ENCODE results near the gene FAM234B.

Gene FAM234B

DNA sequence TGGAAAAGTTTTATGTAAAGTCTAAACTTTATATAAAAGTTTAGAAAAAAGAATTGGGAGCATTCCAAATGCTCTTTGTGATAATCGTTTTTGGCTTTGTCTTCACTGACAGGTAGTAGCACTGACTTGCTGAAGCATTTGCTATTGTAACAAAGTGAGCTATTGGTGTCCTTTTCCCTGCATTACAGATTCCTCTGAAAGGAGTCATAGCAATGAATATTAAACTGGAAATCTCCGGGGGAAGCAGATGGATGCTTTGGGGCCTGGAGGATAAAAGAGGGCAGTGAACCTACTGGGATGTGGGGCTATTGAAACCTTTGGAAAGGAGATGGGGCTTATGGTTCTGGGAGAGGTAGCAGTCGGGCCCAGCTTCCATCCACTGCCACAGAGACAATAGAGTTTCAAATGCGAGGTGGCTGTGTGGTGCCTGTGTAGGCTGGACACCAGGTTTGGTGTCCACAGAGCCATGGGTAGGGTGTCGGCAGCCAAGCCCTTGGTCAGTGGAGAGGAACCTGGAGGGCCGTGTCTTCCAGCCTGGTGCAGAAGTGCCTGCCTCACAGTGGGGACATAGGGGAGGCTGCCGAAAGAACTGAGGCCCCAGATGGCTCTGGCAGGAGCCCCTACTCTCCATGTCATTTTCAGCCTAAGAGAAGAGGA, 49.1 kb downstream of the FAM234B start:
- no peak for DNase-seq

DNA sequence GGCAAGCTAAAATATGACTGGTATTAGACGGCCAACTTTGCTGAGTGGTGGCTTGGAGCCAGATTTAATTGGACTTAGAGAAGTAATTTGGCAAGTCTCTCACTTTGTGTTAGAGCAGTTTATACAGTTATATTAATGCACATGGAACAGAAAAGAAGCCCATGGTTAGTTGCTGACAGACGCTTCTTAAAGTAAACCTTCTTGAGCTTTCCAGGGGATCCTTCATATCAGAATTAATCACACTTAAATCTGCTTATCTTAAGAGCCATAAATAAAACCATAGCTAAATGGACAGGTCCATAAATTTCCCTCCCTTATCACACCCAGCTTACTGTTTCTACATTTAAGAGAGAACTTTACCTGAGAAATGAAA, 49.7 kb downstream of the FAM234B start:
- no peak for DNase-seq

DNA sequence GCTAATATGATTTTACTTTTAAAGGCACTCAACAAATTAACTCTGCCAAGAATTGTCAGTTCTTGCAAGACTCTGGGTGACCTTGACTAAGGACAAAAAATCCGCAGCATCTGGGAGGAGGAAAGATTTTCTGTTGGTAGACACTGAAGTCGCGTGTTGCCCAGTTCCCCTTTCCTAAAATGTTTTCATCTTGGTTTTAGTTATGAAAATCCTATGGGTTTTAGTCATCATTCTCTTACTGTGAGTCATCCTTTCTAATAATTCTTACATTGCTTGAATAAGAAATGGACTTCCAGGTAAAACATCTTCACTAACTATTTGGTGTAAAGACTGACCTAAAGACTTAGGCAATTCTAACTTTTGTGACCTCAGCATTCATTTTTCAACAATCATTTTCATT, 50.2 kb downstream of the FAM234B start:
- no peak for DNase-seq

DNA sequence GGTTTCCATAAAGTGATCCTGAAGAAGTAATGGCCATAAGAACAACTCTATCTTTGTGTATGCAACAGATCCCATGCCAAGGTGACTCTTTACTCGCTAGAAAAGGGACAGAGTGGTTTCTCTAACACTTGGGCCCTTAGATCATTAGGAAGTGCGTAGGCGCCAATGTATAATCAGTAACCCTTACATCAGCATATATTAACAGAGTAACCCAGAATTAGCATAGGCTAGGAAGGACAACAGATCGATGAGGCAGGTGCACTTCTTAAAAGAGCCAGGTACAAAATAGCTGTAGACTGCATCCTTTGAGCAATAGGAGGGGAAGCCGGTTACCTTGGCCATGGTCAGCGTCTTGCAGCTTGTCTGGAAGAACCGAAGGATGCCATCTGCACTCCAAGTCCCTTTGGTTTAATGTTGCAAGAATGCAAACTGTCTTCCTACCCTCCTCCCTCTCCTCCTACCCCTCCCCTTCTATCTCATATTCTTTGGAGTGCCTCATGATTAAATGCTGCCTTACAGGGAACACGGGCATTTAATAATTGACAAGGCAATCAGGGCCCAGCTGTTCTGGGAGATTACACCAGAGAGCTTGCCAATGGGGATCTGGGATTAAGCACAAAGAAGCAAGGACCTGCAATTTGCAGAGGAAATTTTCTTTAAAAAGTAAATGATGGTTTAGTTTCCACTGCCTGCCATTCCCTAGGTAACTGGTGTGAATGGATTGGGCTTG, 51.2 kb downstream of the FAM234B start:
- no peak for DNase-seq

DNA sequence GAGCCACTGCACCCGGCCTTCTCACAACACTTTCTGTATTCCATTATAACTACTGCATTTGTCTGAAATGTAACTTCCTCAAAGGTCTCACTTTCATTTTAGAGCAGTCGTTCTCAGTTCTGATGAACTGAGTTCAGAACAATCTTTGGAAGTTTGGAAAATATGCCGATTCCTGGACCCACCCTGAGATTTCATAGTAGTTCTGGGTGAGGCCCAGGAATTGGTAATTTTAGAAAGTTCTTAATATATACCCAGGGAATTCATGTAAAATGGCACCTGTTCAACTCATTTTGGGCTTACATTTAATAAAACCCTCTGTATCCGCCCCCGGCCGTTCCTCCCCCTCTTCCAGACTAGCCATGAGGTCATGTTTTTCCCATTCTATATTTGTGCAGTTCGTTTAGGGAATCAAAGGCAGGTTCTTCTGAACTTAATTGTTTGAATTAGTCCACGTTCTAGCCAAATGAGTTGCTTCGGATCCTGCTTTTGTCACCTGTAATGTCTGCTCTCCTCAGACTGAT, 53.4 kb downstream of the FAM234B start:
- DNase-seq: no peak

DNA sequence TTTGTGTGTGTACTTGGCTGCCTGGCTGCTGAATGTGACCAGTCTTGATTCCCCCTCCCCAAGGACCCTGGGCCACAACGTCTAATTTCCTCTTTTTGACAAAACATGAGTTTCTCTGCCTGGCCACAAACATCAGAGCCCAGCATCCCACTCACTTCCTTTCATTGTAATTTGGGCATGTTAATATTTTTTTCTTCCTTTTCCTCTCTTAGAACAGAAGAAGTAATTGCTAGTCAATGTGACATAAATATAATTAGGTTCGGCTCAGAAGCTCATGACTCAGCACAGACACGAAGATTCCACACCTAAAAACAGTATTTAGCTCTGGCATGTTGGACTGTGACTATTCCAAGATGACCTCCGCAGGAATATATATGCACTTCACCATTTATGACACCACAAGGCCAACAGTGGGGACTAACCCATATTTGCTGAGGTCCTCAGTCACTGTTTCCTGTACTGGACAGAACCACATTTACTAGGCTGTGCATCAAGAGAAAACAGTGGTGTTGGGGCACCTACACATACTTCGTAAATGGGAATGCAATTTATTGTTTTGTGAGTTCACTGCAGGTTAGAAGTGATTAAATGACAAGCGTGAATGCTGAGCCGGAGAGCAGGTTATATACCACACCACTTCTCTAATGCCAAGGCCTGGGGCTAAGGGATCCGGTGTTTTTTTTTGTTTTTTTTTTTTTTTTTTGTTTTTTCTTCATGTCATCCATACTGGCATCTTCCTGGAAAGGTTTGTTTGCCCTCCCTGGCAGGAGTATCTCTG, 55.1 kb downstream of the FAM234B start:
- no peak for DNase-seq

DNA sequence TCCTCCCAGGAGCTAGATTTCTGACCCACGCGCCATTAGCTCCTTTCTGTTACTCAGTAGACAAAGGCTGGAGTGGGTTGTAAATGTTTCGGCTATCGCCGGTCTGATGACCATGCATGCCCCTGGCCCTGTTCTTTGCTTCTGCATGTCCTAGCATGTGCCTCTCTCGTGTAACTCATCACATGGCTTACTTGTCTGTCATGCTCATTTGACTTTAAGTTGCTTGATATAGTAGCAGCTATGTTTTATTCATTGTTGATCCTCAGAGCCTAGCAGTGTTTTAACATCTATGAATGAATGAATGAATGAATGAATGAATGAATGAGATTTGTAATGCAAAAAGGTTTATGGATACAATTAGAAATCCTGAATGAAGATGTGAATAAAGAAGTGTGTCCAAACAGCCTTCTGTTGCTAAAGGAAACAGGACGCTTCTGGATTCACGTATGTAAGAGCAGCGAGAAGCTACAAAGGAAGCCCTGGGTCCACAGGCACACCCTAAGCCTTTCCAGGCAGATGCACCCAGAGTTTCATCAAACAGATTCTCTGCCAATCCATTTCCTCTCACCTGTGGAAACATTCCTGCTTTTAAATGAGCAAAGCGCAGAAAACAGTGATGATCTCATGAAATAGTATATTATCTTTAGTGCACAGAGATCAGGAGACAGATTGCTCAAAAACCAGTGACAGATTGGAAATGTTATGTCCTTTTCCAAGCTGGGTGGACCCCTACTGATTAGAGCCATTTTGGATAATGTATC, 55.8 kb downstream of the FAM234B start:
- DNase-seq: no peak

DNA sequence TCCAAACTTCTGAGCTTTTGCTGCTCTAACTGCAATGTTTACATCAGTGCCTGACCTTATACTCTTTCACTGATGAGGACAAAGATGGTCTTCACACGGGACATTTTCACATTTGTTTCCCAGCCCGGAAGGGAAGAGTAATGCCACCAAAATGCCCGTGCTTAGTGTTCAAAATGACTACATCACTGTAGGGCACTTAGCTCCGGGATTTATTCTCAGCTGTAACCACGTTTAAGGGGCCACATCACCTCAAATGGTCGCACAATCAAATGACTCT, 56.4 kb downstream of the FAM234B start:
- DNase-seq: no peak

DNA sequence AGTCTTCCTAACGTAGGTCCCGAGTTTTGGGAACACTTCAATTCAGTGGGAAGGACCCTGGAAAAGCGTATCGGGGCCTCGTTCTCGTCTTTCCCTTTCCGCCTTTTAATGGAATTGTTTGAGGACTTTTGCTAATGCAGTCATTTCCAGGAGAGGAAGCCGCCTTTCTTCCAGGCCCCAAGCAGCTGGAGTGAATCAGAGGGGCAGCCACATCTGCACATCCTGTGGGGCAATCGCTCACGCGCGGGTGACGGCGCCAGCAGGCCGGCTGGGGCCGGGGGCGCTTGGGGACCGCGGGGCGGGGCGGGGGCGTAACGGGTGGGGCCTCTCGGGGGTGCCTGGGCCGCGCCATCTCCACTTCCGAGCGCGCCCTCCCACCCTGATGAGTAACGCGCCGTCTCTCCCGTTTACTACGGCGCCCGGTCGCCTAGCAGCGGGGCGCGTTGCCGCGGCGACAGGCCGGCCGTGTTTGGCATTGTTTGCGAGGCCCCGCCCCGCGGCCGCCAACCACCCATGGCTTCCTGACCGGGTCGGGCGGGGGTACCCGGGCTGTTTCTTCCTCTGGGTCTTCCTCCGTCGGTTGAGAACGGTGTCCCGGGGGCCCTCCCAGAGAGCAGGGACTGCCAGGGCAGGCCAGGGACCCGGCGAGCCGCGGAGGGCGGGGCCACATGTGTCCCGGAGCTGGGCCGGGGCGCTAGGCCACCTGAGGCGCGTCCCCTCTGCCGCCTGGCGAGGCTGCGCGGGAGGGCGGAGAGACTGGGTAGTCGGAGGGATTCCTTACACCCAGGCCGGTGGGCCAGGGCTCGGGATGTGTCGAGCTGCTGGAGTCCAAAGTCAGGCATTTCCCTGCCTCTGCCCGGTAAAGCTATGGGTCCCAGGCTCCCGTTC, 56.9 kb downstream of the FAM234B start:
- DNase-seq: peak; percentile 89

DNA sequence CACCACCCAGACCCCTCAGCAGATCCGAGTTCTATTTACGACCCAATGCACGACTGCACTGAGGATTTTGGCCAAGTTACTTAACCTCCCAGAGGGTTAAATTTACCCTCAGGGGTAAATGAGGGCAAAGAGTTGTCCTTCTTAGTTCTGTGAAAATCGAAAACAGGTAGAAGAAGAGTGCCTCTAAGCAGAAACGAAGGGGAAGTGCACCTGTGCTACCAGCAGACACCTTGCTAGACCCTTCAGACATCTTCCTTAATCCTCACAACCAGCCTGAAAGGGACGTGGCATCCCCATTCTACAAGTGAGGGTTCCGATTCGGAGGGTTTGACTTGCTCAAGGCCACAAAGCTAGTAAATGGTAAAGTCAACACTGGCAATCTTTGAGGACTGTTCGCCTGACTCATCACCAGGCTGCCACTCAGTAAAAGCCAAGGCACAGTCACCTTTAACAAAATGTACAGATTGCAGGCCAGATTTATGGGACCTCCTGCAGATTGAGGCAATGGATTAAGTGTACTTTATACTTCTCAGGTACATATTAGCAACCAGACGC, 57.7 kb downstream of the FAM234B start:
- DNase-seq: peak; percentile 43

DNA sequence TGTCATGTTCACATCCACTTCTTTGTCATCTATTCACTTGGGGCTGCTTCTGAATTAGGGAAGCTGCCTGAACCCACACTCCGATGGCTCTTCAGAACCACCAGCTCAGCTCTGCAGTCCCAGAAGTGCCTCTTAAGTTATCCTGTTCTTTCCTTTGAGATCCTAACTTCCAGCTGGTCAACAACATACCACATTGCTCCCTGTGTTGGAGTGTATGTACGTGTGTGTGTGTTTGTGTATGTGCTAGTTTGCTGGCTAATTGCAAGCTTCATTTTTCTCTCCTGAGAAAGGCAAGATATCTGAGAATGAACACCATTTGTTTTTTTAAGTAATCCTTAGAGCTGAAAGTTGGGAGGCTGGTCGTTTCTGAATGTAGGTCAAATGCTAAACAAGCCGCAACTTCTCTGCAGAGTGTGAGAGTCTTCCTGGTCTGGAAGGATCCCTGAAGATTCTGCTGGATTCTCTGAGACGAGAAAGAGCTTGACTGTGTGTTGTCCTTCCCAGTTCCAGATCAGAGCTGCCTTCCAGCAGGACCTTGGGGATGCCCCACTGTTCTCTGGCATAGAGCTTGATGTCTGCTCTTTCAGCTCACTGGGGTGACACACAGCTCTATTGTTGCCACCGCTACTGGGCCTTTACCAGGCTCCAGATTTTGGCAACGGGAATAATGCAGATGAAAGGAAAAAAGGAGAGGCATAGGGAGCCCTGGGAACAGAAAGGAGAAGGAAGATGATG, 58.4 kb downstream of the FAM234B start:
- no peak for DNase-seq

DNA sequence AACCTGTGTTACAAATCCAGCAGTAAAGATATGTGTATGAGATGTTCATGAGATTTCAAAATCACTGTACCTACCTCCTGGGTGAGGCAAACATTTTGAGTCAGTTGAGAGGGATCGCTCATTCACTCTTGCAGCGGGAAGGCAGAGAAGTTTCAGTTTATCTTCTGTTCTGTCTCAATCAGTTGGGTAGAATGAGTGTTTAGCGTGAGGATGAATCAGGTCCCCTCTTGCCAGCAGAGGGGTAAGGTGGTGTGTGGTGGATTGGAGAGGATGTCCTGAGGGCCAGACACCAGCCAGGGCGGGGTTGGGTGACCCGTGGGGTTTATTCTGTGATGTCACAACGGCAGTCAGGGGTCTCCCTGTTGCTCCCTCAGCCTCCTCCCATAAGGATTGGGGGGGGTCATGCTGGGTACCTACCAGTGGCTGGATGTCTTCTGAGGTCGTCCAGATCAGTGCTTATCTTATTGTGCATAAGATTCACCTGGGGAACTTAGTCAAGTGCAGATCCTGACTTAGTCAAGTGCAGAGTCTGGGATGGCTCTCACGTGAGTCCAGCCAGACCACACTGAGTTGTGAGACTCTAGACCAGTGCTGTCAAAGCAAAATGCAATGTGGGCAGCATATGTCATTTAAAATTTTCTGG, 59.3 kb downstream of the FAM234B start, which contains the start of gene GSG1:
GSG1 (minus strand) TSS at position 277 of the 643 bp plus-strand sequence; CDS start at position 122, 155 bp downstream.
- peak; percentile 61 for DNase-seq

DNA sequence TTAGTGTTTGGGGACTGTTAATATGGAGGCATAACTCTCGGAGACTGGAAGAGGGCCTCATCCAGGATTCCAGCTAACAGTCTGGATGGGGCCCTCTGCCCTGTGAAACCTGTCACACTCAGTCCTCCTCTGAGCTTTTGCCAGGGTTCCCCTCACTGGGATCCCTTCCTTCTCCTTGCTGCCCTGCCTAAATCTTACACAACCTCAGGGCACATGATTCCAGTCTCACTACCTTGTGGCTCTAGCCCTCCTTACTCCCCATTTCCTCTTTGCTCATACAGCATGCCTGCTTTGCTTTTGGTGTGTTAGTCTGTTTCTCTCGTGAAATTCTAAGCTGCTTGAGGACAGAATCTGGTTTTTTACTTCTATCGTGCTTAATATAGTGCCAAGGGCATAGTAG, 60.2 kb downstream of the FAM234B start:
- no peak for DNase-seq

DNA sequence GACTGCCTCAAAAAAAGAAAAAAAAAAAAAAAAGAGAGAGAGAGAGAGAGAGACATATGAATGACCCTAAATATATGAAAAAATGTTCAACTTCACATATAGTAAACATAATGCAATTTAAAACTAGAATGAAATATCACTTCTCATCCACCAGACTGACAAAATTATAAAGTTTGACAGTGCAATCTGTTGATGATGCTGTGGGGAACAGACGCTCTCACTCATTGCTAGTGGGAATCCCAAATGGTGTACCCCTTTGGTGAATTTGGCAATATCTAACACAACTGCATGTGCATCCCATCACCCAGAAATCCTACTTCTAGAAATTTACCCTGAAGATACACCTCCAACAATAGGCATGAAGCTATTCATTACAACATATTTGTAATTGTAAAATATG, 61.6 kb downstream of the FAM234B start:
- DNase-seq: no peak

DNA sequence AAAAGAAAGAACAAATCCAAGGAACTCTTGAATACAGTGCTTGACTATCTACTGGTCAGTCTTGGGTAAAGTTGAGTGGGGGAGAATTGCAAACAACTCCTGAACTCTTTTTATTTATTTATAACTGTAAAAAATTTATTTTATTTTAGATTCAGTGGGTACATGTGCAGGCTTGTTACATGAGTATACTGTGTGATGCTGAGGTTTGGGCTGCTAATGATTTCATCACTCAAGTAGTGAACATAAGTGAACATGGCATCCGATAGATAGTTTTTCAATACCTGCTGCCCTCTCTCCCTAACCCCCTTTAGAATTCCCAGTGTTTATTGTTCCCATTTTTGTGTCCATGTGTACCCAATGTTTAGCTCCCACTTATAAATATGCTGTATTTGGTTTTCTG, 62.5 kb downstream of the FAM234B start:
- no peak for DNase-seq

DNA sequence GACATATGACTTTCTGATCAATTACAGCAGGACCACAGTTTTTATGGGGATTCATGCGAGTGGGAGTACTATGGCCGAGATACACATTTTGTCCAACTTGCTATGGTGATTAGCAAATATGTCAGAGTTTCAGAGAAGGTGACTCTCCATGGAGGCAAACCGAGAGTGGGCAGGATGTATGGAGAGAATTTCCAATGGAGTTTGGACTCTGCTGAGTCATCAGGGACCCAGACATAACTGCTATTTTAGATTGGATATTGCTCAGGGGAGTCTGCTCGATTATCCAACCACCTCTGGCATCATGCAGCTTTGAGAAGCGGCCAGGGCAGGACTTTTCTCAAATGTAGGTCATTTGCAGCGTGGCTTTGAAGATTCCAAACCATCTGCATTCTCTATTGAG, 68.8 kb downstream of the FAM234B start:
- no peak for DNase-seq

DNA sequence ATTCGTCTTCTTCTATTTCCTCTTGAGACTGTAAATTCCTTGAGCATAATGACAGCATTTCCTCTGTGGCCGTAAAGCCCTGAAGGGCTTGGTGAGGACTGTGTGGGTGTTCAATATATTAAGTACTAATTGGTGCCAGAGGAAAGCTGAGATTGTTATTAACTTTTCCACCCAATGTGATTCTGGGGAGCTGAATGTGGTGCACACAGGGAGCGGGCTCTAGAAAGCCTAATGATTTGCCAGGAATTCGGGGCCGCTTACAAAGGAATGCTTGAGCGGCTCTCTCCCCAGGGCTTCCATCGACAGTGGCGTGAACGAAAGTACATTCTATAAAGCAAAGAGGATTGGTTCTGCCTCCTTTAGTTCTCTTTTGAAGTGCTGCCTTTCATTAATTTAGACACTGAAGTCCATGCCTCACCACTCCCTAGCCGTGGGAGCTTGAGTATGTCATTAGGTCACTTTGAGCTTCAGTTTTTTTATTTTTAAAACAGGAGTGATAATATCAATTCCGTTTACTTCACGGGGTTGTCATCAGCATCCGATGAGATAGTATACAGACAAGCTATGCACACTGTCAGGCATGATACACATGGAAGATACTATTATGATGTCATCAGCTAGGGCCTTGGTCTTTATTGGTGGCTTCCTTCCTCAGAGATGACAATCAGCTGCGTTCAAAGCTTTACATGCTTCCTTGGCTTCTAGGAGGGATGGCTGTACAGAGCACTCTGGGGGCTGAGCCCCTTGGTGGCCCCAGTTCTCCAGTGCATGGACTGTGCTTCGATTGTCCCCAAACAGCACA, 70.3 kb downstream of the FAM234B start:
- no peak for DNase-seq

DNA sequence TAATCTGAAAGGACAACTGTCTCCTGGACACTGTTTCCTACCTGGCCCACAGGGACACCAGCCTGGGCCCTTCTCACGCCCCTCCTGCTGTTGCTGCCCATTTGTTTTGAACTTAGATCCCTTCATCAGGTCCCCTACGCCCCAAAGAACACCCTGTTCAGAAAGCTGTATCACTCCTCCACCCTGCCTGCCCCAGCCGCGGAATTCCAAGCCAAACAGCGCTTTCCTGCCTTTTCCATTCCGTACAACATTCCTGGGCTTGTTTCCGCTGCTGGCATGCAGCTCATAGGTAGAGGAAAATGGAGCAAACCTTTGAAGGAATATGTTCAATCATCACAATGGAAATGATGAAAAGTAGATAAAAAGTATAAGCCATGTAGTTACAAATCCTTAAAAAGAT, 72.1 kb downstream of the FAM234B start:
- no peak for DNase-seq

DNA sequence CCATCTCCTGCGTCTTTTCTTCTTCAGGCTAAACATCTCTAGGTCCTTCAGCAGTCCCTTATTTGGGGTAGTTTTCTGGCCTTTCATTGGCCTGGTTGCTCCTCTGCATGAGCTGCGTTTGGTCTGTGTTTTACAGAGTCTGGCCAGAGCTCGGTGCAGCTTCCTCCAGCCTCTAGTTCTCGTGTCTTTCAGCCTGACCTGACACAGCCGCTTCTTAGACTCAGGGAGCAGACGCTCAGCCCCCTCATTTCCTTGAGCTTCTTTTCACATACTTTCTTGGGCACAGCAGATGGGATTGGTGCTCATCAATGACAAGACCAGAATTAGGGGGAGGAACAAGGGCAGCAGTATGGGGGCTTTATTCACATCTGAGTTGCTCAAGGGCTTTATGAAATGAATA, 72.8 kb downstream of the FAM234B start:
- no peak for DNase-seq

DNA sequence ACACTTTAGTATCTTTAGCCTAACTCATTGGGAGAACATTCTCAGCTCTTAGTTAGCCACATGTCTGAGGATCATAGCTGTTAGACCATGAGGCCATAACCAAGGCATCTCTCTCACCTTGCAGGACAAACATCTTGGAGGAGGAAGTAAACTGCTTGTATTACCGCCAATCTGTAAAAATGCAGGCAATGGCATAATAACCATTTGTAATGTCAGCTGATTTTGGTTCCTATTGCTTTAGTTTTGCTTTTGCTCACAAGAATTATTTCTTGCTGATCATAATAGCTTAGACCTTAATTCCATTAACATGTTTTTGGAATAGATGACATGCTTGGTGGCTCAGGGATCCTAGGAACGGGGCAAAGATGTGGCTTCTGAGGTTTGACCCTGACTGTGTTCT, 75.6 kb downstream of the FAM234B start:
- DNase-seq: no peak
